ENCODE results near the gene RNH1.
A peak's percentile ranks its signal among the peaks of the same experiment; 100 is the strongest.

DNA sequence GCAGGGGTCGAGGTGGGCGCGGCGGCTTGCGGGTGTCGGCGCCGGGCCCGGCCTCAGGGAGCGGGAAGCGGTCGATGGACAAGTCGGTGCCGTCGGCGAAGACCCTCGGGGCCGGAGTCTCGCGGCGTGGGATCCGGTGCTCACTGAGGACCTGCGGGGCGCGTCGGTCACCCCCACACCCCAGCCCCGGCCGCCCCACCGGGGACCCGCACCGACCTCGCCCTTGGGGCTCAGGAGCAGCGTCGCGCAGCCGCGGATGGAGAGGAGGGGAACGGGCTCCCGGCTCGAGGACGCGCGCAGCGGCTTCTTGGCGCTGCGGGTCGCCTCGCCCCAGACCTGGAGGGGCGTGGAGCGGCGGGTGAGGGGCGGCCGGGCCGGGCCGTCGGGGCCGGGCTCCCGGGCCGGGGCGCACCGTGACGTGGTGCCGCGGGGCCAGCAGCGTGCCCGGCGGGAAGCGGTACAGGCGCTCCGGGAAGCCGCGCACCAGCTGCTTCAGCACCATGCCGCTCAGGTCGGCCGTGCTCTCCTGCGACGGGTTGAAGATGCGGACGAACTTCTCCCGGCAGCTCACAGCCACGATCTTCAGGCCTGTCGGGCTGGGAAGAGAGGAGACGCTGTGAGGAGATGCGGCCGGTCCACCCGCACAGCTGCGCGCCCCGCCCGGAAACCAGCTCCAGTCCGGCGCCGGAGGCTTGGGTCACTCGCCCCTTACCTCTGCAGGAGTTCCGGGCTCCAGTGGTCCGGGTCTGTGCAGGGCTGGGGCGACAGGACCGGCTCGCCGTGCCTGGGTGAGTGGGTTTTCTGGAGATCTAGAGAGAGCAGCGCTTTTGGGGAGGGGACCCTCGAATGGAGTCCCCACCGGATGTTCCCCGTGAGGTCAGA is 49.0 kb upstream of the RNH1 start:
- TF ChIP-seq EZH2 (IDR thresholded peaks at IDR 0.05; ENCODE audit: insufficient read depth, poor library complexity, severe bottlenecking), result peak; percentile 49
- no peak for TF ChIP-seq EZH2phosphoT487 (IDR thresholded peaks at IDR 0.05; ENCODE audit: insufficient read depth, low read depth)
